GM10266 (cell line): ENCODE measurements around the gene POLD1.

Experiments used
- DNase-seq: peaks from one replicate; pipeline ENCODE4 v3.0.0; 2012; ENCODE audit errors: extremely low spot score
- CTCF ChIP-seq: IDR thresholded peaks from 2 replicates; pipeline ENCODE4 v1.5.1; 2012; ENCODE audit warnings: mild to moderate bottlenecking, low read depth; ENCODE audit not compliant: control insufficient read depth, insufficient read depth; ENCODE audit errors: missing control alignments

The POLD1 gene

GRCh38 chr19:50427997-50428425, 43.9 kb downstream of the POLD1 start:
- DNase-seq = no peak
- no peak for TF ChIP-seq CTCF

- DNase-seq = no peak
- TF ChIP-seq CTCF = no peak
Observed at GRCh38 chr19:50428772-50429463, 44.8 kb downstream of the POLD1 start.

GRCh38 chr19:50430888-50431342, 46.8 kb downstream of the POLD1 start:
- TF ChIP-seq CTCF = no peak

GRCh38 chr19:50431343-50432220, 47.4 kb downstream of the POLD1 start:
- TF ChIP-seq CTCF = no peak

More at GRCh38 chr19:50430888-50431342, 46.8 kb downstream of the POLD1 start:
- DNase-seq = no peak

GRCh38 chr19:50432221-50433028, 48.3 kb downstream of the POLD1 start, which contains the start of gene MYBPC2:
Gene MYBPC2 (plus strand): TSS chr19:50432892. CDS start chr19:50432954, 62 bp downstream.
- TF ChIP-seq CTCF = no peak

More at GRCh38 chr19:50431343-50432220, 47.4 kb downstream of the POLD1 start:
- DNase-seq = peak; percentile 92

GRCh38 chr19:50433201-50434180, 49.3 kb downstream of the POLD1 start:
- TF ChIP-seq CTCF = no peak
- no peak for DNase-seq

More at GRCh38 chr19:50432221-50433028, 48.3 kb downstream of the POLD1 start, which contains the start of gene MYBPC2:
- DNase-seq = no peak
